ENCODE measurements around the gene C10orf143.

DNA sequence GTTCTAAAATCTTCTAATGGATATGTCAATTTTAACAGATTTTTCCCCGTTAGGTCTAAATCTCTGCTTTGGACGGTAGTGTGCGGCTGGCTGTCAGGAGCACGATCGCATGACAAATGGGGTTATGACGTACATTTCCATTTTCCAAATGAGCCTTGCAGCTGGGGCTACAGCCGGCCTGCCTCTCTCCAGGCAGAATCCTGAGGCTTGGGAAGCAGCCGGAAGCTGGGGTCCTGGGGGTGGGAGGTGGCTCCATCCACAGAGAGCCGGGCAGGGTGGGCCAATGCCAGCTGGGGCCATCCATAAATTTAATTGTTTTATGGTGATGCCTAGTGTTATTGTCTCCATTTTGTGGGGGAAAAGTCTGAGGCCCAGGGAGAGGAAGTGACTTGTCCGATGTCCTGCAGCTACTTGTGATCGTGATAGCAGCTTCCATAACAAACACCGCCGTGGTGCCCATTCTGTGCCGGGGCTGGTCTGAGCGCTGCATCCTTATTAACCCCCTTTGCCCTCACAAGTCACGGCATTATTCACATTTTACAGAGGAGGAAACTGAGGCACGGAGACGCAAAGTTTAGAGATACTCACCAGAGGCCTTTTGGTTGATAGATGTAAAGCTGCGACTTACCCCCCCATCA, 93.5 kb downstream of the C10orf143 start:
- TF ChIP-seq, protein P1, sequence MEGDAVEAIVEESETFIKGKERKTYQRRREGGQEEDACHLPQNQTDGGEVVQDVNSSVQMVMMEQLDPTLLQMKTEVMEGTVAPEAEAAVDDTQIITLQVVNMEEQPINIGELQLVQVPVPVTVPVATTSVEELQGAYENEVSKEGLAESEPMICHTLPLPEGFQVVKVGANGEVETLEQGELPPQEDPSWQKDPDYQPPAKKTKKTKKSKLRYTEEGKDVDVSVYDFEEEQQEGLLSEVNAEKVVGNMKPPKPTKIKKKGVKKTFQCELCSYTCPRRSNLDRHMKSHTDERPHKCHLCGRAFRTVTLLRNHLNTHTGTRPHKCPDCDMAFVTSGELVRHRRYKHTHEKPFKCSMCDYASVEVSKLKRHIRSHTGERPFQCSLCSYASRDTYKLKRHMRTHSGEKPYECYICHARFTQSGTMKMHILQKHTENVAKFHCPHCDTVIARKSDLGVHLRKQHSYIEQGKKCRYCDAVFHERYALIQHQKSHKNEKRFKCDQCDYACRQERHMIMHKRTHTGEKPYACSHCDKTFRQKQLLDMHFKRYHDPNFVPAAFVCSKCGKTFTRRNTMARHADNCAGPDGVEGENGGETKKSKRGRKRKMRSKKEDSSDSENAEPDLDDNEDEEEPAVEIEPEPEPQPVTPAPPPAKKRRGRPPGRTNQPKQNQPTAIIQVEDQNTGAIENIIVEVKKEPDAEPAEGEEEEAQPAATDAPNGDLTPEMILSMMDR (IDR thresholded peaks at IDR 0.05): no peak
- no peak for TF ChIP-seq POLR2A (IDR thresholded peaks at IDR 0.05)
